NCI-H2029 treated with DMSO at 0.1 percent for 48 hours (cell line): ENCODE results near the gene CLDN6.
A peak's percentile ranks its signal among the peaks of the same experiment; 100 is the strongest.

Experiments used
- DNase-seq: peaks from one replicate; lab custom pipeline; 2025; lab: John Stamatoyannopoulos, UW

The CLDN6 gene

DNA sequence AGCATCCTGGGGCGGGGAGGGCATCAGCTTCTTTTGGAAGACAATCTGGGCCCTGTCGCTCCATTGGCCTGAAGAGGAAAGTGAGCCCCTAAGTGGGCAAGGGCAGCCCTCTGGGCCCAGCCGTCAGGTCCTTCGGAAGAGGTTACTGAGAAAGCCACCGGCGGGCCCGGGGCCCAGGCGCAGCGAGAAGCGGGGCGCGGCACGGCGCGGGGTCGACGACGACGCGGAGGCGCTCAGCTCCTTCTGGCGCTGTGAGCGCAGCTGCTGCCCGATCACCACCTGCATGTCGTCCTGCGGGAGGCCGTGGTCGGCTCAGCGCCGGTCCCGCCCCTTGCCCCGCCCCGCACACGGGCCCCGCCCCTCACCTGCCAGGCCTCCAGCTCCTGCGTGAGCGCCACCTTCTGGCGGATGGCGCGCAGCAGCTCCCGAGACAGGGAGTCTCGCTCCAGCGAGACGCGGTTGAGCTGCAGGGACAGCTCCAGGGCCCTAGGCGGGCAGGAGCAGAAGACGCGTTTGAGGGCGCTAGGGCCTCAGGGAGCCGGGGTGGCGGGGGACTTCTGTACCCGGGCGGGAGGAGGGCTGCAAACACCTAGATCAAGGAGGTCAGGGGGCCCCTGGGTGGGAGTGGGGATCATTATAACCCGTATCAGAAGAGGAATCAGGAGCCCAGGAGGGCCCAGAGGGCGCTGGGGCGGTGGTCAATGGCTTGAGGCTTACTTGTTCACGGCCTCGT lies 10.2 kb upstream of the CLDN6 start:
- peak; percentile 50 for DNase-seq

DNA sequence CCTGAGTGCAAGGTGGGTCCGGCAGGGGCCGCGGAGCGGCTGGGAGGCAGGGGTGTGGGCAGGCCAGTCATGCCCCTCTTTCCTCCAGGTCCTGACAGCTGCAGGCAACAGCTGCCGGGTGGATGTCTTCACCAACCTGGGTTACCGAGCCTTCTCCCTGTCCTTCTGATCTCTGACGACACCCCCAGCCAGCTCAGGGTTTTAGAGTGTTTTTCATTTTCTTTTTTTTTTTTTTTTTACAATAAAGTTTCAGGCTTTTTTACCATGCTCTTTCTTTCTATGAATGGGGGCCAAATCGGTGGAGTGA lies 9.5 kb upstream of the CLDN6 start:
- no peak for DNase-seq

DNA sequence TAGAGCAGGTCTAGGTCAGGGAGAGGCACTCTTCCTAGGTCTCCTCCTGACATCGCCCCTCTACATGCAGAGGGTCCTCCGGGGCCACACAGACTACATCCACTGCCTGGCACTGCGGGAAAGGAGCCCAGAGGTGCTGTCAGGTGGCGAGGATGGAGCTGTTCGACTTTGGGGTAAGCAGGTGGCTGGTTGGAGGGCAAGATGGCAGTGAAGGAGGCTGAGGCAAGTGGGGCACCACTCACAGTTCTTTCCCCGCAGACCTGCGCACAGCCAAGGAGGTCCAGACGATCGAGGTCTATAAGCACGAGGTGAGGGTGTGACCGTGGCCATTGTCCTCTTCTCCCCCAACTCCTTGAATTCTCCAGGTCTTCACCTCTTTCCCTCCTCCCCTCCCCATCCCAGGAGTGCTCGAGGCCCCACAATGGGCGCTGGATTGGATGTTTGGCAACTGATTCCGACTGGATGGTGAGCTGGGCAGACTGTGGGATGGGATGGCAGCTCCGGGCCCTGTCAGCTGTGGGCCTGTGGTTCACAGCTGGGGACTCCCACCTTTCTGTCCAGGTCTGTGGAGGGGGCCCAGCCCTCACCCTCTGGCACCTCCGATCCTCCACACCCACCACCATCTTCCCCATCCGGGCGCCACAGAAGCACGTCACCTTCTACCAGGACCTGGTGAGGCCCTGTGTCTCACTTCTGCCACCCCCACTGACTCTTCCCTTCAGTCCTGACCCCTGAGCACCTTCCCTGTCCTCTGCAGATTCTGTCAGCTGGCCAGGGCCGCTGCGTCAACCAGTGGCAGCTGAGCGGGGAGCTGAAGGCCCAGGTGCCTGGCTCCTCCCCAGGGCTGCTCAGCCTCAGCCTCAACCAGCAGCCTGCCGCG lies 8.9 kb upstream of the CLDN6 start:
- DNase-seq: no peak

DNA sequence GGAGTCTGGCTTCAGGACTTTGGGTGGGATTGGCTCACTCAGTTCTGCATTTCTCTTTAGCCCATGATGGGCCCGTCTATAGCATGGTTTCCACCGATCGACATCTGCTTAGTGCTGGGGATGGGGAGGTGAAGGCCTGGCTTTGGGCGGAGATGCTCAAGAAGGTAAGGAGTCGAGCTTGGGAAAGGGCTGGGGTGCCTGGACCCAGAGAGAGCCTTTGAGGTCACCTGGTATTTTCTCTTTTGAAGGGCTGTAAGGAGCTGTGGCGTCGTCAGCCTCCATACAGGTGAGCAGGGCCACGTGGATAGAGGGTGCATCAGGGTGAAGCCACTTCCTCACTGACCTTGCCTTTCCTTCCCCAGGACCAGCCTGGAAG lies 8.0 kb upstream of the CLDN6 start:
- DNase-seq: no peak

DNA sequence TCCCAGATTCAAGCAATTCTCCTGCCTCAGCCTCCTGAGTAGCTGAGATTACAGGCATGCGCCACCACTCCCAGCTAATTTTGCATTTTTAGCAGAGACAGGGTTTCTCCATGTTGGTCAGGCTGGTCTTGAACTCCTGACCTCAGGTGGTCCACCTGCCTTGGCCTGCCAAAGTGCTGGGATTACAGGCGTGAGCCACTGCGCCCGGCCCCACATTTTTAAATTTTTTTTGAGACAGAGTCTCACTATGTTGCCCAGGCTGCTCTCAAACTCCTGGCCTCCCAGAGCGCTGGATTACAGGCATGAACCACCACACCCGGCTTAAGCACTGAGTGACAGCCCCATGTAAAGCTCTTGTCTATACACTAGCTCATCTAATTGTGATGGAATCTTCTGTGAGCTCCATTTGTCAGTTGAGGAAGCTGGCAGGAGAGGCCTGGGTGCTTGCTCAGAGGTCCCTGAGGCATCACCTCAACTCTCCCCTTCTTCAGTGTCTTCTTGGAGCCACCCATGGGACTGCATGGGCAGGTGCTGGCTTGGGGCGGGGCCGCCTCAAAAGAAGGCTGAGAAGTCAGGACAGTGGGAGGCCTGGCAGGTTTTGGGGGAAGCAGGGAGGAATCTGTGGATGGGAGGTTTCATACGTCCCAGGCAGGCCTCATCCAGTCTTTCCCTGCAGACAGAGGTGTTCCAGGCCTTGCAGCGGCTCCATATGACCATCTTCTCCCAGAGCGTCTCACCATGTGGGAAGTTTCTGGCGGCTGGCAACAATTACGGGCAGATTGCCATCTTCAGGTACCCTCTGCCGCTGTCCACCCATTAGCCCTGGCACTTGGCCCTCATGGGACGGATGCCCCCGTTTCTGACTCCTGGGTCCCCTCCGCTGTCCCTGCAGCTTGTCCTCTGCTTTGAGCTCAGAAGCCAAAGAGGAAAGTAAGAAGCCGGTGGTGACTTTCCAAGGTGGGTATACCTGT lies 7.3 kb upstream of the CLDN6 start:
- no peak for DNase-seq

DNA sequence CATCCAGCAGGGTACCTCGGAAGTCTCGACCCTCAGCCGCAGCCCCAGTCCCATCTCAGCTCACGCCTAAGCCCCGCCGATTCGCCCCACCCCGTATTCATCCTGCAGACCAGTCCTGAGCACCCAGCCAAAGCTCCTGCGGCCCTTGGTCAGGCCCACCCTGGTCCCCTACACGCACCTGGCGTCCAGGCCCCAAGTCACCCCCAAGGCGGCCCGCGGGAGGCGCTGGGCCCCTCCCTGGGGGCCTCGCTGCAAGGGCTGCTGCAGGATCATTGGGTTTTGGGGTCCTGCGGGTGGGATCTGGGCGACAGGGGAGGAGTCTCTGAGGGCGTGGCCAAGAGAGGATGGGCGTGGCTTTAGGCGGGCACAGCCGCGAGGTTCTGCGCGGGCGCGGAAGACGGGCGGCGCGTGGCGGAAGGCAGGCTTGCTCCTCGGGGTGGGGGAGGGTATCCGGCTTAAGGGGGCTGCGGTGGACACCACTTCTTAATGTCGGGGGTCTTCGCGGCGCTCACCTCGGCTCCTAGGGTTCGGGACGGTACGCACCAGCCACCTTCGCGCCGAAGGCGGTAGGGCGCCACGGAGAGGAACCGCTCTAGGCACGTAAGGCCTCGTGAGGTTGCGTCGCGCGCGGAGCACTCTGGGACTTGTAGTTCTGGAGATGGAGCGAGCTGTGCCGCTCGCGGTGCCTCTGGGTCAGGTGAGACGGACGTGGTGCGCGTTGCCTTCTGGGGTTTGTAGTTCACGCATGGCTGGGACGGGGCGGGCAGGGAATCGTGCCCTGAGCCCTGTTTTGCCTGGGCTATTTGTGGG lies 5.9 kb upstream of the CLDN6 start, which contains the start of the genes HCFC1R1 and THOC6:
TSS of gene HCFC1R1 (minus strand) at position 274 of the 810 bp plus-strand sequence. CDS start at position 273, 1 bp downstream.
TSS of gene THOC6 (plus strand) at position 367 of the 810 bp plus-strand sequence. CDS start at position 659, 292 bp downstream.
- peak; percentile 77 for DNase-seq

DNA sequence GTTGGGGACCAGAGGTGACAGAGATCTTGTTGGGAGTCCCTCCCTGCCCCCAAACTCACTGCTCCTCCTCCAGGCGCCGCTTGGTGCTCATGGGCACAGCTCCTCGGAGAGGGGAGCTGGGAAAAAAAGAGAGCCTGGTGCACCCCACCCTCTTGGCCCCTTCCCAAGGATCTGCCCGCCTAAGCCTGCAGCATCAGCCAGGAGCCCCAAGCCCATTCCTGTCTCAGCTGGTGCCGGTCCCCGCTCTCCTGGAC lies 5.4 kb upstream of the CLDN6 start:
- DNase-seq: no peak

DNA sequence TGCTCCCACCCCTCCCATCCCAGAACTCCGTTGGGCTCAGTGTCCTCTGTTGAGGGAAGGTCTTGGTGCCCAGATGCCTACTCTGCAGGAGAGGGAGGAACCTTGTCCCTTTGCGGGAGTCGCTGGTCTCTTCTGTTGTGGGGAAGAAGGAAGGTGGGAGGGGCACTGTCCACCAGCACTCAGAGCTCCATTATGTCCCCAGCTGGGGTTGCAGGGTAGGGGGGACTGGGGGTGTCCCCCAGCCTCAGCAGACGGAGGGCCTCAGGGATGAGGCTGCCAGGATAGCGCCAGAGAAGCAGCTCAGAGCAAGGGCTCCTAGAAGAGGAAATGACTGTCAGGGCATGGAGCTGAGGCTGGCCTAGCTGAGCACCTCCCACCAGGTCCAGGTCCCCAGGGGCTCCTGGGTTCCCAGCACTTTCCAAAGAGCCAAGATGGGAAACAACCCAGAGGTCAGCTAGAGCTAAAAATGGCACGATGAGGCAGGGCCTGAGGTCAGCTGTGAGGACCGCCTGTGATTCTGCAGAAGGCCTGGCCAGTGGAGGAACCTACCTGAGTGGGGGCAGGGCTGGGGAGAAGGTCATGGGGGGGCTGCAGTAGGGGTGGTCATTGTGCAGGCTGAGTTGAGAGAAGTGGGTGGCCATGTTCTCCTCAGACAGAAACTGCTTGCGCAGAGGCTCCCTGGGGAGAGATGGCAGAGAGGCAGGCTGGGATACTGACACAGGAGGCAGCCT lies 4.9 kb upstream of the CLDN6 start:
- no peak for DNase-seq

DNA sequence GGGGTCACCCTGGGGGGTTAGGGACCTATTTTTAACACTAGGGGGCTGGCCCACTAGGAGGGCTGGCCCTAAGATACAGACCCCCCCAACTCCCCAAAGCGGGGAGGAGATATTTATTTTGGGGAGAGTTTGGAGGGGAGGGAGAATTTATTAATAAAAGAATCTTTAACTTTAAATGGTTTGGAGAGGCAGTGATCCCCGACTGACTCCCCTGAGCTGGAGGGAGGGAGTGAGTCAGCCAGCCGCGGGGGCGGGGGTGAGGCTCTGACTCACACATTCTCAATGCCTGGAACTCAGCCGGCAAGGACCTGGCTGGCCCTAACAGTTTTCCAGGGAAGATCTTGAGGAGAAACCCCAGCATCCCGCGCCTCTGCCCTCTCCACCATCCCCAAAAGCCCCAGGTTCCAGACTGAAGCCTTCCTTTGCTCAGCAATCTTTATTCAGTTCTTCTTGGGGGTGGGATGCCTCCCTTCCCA lies 4.3 kb upstream of the CLDN6 start:
- no peak for DNase-seq

DNA sequence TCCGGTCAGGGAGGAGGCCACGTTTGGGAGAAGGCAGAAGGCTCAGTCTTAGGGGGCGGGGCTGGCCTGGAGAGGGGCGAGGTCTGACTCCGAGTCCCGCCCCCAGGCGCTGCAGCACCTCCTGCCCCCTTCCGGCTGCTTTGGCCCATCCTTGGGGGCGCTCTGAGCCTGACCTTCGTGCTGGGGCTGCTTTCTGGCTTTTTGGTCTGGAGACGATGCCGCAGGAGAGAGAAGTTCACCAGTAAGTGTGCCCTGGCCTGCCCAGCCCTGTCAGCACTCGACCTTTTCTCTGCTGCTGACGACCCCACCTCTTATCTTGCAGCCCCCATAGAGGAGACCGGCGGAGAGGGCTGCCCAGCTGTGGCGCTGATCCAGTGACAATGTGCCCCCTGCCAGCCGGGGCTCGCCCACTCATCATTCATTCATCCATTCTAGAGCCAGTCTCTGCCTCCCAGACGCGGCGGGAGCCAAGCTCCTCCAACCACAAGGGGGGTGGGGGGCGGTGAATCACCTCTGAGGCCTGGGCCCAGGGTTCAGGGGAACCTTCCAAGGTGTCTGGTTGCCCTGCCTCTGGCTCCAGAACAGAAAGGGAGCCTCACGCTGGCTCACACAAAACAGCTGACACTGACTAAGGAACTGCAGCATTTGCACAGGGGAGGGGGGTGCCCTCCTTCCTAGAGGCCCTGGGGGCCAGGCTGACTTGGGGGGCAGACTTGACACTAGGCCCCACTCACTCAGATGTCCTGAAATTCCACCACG lies 3.6 kb upstream of the CLDN6 start:
- no peak for DNase-seq

DNA sequence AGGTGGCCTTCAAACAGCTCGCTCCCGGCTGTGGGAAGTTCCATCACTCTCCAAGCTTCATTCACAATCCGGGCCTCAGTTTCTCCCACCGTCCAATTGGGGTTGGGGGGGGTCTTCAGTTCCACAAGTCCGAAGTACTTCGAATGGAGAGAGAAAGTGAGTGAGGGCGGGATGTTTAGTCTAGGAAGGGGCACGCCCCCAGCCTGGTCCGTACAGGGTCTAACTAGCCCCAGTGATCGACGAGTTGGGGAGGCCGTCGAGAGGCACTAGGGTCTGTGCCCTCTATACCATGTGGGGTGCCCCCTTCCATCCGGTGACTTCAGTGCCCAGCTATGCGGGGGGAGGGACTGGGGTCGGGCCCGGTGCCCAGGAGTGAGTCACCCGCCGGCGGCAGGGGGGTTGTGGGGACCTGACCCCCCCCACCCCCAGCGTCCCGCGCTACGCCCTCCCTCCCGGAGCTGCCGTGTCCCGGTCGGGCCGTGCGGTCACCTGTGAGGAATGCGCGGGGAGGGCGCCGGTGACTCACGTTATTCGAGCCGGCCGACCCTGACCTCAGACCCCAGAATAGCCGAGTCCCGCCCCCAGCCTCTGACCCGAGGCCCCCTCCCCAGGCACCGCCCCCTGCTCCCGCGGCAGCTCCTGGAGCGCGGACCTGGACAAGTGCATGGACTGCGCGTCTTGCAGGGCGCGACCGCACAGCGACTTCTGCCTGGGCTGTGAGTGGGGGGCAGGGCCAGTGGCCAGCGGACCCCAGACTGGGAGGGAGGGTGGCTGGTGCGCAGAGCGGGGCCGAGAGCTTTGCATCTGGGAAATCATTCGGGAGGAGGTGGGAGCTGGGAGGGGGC lies 2.8 kb upstream of the CLDN6 start:
- DNase-seq: no peak

DNA sequence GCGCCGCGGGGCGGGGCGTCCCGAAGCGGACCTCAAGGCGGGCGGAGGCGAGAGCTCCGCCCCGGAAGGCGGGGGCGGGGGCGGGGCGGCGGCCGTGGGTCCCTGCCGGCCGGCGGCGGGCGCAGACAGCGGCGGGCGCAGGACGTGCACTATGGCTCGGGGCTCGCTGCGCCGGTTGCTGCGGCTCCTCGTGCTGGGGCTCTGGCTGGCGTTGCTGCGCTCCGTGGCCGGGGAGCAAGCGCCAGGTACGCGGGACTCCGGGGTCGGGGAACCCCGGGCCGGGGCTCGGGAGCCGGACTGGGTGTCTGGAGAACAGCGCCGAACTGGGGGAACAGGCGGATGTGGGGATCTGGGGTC lies 2.2 kb upstream of the CLDN6 start, which contains the start of gene TNFRSF12A:
TSS of gene TNFRSF12A (plus strand) at position 122 of the 357 bp plus-strand sequence. CDS start at position 152, 30 bp downstream.
- peak; percentile 25 for DNase-seq

DNA sequence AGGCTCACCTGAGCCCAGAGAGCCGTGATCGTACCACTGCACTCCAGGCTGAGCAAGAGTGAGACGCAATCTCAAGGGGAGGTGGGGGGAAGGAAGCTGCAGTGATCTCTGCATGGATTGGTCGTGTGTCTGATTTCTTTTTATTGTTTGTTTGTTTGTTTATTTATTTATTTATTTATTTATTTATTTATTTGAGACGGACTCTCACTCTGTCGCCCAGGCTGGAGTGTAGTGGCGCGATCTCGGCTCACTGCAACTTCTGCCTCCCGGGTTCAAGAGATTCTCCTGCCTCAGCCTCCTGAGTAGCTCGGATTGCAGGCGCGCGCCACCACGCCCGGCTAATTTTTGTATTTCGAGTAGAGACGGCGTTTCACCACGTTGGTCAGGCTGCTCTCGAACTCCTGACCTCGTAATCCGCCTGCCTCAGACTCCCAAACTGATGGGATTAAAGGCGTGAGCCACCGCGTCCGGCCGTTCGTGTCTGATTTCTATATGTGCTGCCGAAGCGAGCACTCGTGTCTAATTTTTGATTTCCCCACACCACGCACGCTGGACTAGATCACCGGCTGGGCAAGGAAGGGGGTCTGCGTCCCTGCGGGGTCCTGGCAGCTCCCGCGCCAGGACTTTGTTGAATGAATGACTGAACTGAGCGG lies 1.7 kb upstream of the CLDN6 start:
- no peak for DNase-seq

DNA sequence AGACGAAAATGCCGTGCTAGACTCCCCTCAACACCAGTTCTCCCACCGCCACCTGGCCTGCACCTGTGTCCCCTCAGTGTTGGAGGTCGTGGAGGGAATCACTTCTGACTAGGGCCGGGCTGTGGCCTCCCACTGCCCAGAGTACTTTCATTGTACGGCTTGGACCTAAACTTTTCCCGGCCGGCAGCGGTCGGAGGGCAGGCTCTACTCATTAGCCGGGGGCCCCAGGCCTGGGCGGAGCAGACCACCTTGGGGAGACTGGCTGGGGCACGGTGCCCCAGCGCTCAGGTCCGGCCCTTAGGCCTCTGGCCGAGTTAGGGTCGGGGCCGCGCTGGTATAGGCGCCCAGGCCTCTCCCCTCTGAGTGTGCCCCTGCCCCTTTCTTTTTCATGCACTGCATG lies 639 bp downstream of the CLDN6 start:
- DNase-seq: no peak

DNA sequence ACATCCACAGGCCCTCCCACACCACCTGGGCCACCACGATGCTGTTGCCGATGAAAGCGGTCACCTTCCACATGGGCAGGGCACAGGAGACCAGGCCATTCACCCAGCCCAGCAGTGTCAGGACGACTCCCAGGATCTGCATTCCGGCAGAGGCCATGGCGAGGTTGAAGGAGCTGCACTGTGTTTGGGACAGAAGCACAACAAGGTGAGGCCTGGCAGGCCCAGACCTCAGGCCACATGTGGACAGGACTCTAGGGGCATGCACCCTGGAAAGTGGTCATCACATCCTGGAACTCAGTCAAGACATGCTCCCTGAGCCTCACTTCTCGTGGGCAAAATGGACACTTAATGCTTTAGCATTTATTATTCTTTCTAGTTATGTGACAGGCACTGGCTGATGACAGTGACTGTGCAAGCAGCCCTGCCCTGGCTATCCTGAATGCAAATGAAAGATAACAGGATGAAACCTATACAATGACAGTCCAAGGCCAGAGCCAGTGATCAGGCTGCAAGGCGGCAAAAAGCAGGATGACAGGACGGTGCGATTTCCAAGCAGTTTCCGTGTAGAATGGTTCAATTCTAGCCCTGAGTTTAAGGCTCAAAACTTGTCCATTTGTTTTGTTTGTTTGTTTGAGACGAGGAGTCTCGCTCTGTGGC lies 2.0 kb downstream of the CLDN6 start:
- DNase-seq: no peak

DNA sequence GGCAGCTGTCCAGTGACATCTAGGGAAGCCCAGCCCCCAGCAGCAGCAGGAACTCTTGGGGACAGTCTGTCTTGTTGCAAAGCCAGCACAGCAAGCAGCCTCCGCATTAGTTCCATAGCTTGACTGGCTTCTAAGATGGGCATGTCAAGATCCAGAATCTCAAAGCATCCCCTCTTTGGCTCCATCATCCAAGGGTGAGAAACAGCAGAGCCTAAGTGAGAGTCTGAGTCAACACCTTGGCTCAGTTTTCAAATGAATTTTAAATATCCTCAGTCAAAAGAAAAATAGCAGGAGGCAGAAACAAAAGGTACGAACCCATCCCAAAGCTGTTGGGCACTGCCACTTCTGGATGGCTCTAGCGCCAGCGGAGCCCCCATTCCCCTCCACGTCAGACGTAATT lies 3.0 kb downstream of the CLDN6 start:
- DNase-seq: no peak

DNA sequence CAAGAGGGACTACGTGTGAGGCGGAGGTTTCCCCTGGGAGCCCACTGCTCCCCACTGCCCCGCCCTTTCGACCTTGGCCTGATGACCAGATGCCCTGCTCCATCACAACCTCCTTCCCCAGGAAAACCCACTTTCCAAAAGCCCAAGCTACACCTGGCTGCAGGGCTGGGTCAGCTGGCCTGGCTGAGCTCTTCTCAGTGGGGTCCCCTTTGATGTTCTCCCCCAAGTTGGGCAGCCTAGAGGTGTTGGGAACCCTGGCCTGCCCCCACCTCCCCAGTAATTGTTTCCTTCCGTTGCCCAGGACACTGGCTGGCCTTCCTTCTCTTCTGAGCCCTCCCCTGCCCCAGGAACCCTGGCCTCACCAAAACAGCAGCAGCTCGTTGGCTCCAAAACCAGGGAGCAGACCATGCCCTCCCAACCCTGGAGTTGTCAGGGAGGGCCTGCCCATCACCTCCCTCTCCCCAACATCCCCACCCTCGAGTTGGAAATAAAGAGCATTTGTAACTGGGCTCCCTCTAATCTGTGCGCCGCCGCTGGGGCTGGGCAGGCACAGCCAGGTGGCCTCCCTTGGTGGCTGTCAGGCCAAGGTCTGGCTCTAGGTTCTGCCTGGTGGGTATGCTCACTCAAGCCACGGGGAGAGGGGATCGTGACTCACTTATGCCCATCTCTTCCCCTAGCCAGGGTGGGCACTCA lies 3.8 kb downstream of the CLDN6 start:
- no peak for DNase-seq
